SK-N-SH (cell line): Measurements from ENCODE around the gene ST8SIA6. TPM values are rescaled to one million over a fixed set of nuclear protein-coding genes. Genes with fewer than 3 reads are reported as not detected.

Source experiments
- CTCF ChIA-PET: fragments of 300-600, 350-600 bp; formaldehyde crosslinking; extraction: SDS; loops from one replicate; lab custom pipeline; 2021; lab: Yijun Ruan, JAX
- POLR2A ChIA-PET: fragments of 350-600 bp; sonication (Branson Sonifier 250); formaldehyde crosslinking; extraction: SDS; loops from one replicate; lab custom pipeline; 2020; ENCODE audit warnings: antibody characterized with exemption, inconsistent platforms; lab: Yijun Ruan, JAX
- DNase-seq: peaks from one replicate; pipeline ENCODE4 v3.0.0; 2012
- H2AFZ ChIP-seq: fragments of 200-600 bp; sonication (generic); 2 replicates; pipeline ENCODE4 v1.8.1; 2016; ENCODE audit warnings: antibody characterized with exemption, mild to moderate bottlenecking, low read depth
- H3F3A ChIP-seq: fragments of 200-600 bp; sonication (generic); replicated peaks from 2 replicates; pipeline ENCODE3; 2016; ENCODE audit warnings: antibody characterized with exemption, mild to moderate bottlenecking; ENCODE audit not compliant: insufficient read depth
- H3K27ac ChIP-seq, 2 experiments: fragments of 200-500 bp in 1 of 2; fragments of 200-600 bp in 1 of 2; sonication (Bioruptor generic) in 1 of 2; sonication (generic), shearing (Covaris generic) in 1 of 2; 2 replicates each; pipeline versions ENCODE4 v1.5.1 to v1.6.1; 2014 to 2016; ENCODE audit warnings: low read depth in 2 of 2, inconsistent platforms in 1 of 2, low read length in 1 of 2, mild to moderate bottlenecking in 1 of 2, mixed read lengths in 1 of 2
- H3K27me3 ChIP-seq: fragments of 200-600 bp; sonication (generic), shearing (Covaris generic); 2 replicates; pipeline ENCODE4 v1.6.1; 2016; ENCODE audit warnings: mixed run types; ENCODE audit not compliant: insufficient read depth
- H3K36me3 ChIP-seq, 2 experiments: fragments of 200-500 bp in 1 of 2; fragments of 200-600 bp in 1 of 2; sonication (Bioruptor generic) in 1 of 2; sonication (generic) in 1 of 2; replicated peaks in 1 of 2; 2 replicates each; pipeline versions ENCODE3 to v1.5.1; 2014 to 2016; ENCODE audit warnings: low read length in 1 of 2, mild to moderate bottlenecking in 1 of 2; ENCODE audit not compliant: insufficient read depth in 2 of 2, control insufficient read depth in 1 of 2
- H3K4me1 ChIP-seq, 2 experiments: fragments of 200-500 bp in 1 of 2; fragments of 200-600 bp in 1 of 2; sonication (Bioruptor generic) in 1 of 2; sonication (generic), shearing (Covaris generic) in 1 of 2; 2 replicates each; pipeline versions ENCODE4 v1.5.1 to v1.6.1; 2014 to 2016; ENCODE audit warnings: low read depth in 1 of 2, low read length in 1 of 2, mixed run types in 1 of 2; ENCODE audit not compliant: insufficient read depth in 2 of 2, control insufficient read depth in 1 of 2
- H3K4me2 ChIP-seq: fragments of 200-600 bp; sonication (generic), shearing (Covaris generic); 2 replicates; pipeline ENCODE4 v1.6.1; 2017; ENCODE audit warnings: mixed run types
- H3K4me3 ChIP-seq, 2 experiments: fragments of 200-500 bp in 1 of 2; fragments of 200-600 bp in 1 of 2; sonication (Bioruptor generic) in 1 of 2; sonication (generic), shearing (Covaris generic) in 1 of 2; 2 replicates each; pipeline versions ENCODE4 v1.5.1 to v1.8.1; 2014 to 2016; ENCODE audit warnings: low read depth in 2 of 2, inconsistent platforms in 1 of 2, low read length in 1 of 2, mild to moderate bottlenecking in 1 of 2, mixed read lengths in 1 of 2, moderate library complexity in 1 of 2
- H3K79me2 ChIP-seq: fragments of 200-600 bp; sonication (generic); 2 replicates; pipeline ENCODE4 v1.8.1; 2017; ENCODE audit warnings: mild to moderate bottlenecking; ENCODE audit not compliant: insufficient read depth
- H3K9ac ChIP-seq: fragments of 200-600 bp; sonication (generic); 2 replicates; pipeline ENCODE4 v1.6.1; 2017; ENCODE audit warnings: mixed run types
- H3K9me2 ChIP-seq: fragments of 200-600 bp; sonication (generic); 2 replicates; pipeline ENCODE4 v1.6.1; 2017; ENCODE audit warnings: mixed run types
- H3K9me3 ChIP-seq: fragments of 200-600 bp; sonication (generic); 2 replicates; pipeline ENCODE4 v1.6.1; 2017; ENCODE audit warnings: mixed run types, mild to moderate bottlenecking, moderate library complexity
- H4K20me1 ChIP-seq: fragments of 200-600 bp; sonication (generic); 2 replicates; pipeline ENCODE4 v1.6.1; 2017; ENCODE audit warnings: mild to moderate bottlenecking, mixed run types; ENCODE audit not compliant: insufficient read depth
- EP300 ChIP-seq, 2 experiments: IDR thresholded peaks; 2 replicates each; pipeline versions ENCODE4 v1.4.0 to v1.6.1; 2012; ENCODE audit warnings: borderline replicate concordance in 1 of 2, low read depth in 1 of 2, low read length in 1 of 2
- FOSL2 ChIP-seq: IDR thresholded peaks from 2 replicates; pipeline ENCODE4 v1.4.0; 2012; ENCODE audit warnings: low read depth, mild to moderate bottlenecking, moderate library complexity, borderline replicate concordance
- JUND ChIP-seq: IDR thresholded peaks from 2 replicates; pipeline ENCODE4 v1.4.0; 2012
- MXI1 ChIP-seq: IDR thresholded peaks from 2 replicates; pipeline ENCODE4 v1.6.1; 2012; ENCODE audit warnings: mild to moderate bottlenecking, low read depth, low read length, improper control_type of control experiment
- NFIC ChIP-seq: IDR thresholded peaks from 2 replicates; pipeline ENCODE4 v1.4.0; 2012; ENCODE audit warnings: borderline replicate concordance
- RXRA ChIP-seq: IDR thresholded peaks from 2 replicates; pipeline ENCODE4 v1.4.0; 2012; ENCODE audit warnings: low read depth, mild to moderate bottlenecking, borderline replicate concordance
- SIN3A ChIP-seq: IDR thresholded peaks from 2 replicates; pipeline ENCODE4 v1.6.1; 2012; ENCODE audit warnings: low read depth, mild to moderate bottlenecking, low read length, moderate library complexity, borderline replicate concordance
- TAF1 ChIP-seq: IDR thresholded peaks from 2 replicates; pipeline ENCODE4 v1.6.1; 2012; ENCODE audit warnings: low read depth, mild to moderate bottlenecking, low read length, moderate library complexity, borderline replicate concordance
- TCF12 ChIP-seq: IDR thresholded peaks from 2 replicates; pipeline ENCODE4 v1.4.0; 2012
- ZBTB33 ChIP-seq: IDR thresholded peaks from 2 replicates; pipeline ENCODE4 v1.4.0; 2012; ENCODE audit warnings: low read depth, borderline replicate concordance
- WGBS: methylation state at CpG from one replicate; pipeline ENCODE4 v1.1.6; 2017; ENCODE audit warnings: low lambda C conversion rate; 5-methylcytosine and 5-hydroxymethylcytosine counted together
- polyA plus RNA-seq, 3 experiments: library from polyadenylated mRNA; depleted of rRNA; stranded (reverse); fragments of >200 nt; gene quantifications; 2 replicates each; pipeline ENCODE4 v1.2.3, GENCODE V29; 2012
- TF ChIP-seq, protein P1 (sequence below): IDR thresholded peaks from 2 replicates; pipeline ENCODE4 v1.6.1; 2012; ENCODE audit warnings: mild to moderate bottlenecking, low read depth, low read length, moderate library complexity
- TF ChIP-seq, protein P2 (sequence below): IDR thresholded peaks from 2 replicates; pipeline ENCODE4; 2012

ST8SIA6 gene
- polyA plus RNA-seq, 1 of the 3 experiments (the other 2 are of a cell fraction): 0.03 TPM

- Histone ChIP-seq H2AFZ (no peak overlapping the region), H3K36me3 (no peaks in the 10 kb centered on the region), H3K4me2 (no peak overlapping the region), H3K79me2 (no peaks in the 10 kb centered on the region), H3K9me3 (peaks cover 6% of the 10 kb centered on the region; the same call in 1 of the 2 replicates), H3K9ac (no peak overlapping the region), H3K27me3 (no peaks in the 10 kb centered on the region), H3K4me3 (no peak overlapping the region), H3F3A (peaks cover 4% of the 10 kb centered on the region), H3K9me2 (no peaks in the 10 kb centered on the region), H4K20me1 (no peaks in the 10 kb centered on the region), H3K4me1 (no peaks in the 10 kb centered on the region), H3K27ac (no peak overlapping the region)
- POLR2A ChIA-PET: no interaction called here
- WGBS: 48% methylated on average over 13 of the region's 13 CpGs
- no peak for DNase-seq
- CTCF ChIA-PET: interaction anchor here (1.7 kb wide), 1 partner anchor 36 kb away, joined by 5 read pairs; no protein-coding TSS in a partner anchor
- TF ChIP-seq, protein P1, sequence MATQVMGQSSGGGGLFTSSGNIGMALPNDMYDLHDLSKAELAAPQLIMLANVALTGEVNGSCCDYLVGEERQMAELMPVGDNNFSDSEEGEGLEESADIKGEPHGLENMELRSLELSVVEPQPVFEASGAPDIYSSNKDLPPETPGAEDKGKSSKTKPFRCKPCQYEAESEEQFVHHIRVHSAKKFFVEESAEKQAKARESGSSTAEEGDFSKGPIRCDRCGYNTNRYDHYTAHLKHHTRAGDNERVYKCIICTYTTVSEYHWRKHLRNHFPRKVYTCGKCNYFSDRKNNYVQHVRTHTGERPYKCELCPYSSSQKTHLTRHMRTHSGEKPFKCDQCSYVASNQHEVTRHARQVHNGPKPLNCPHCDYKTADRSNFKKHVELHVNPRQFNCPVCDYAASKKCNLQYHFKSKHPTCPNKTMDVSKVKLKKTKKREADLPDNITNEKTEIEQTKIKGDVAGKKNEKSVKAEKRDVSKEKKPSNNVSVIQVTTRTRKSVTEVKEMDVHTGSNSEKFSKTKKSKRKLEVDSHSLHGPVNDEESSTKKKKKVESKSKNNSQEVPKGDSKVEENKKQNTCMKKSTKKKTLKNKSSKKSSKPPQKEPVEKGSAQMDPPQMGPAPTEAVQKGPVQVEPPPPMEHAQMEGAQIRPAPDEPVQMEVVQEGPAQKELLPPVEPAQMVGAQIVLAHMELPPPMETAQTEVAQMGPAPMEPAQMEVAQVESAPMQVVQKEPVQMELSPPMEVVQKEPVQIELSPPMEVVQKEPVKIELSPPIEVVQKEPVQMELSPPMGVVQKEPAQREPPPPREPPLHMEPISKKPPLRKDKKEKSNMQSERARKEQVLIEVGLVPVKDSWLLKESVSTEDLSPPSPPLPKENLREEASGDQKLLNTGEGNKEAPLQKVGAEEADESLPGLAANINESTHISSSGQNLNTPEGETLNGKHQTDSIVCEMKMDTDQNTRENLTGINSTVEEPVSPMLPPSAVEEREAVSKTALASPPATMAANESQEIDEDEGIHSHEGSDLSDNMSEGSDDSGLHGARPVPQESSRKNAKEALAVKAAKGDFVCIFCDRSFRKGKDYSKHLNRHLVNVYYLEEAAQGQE: no peak
These were observed 114.1 kb downstream of the ST8SIA6 start for GRCh38 chr10:17340144-17340829.

DNA sequence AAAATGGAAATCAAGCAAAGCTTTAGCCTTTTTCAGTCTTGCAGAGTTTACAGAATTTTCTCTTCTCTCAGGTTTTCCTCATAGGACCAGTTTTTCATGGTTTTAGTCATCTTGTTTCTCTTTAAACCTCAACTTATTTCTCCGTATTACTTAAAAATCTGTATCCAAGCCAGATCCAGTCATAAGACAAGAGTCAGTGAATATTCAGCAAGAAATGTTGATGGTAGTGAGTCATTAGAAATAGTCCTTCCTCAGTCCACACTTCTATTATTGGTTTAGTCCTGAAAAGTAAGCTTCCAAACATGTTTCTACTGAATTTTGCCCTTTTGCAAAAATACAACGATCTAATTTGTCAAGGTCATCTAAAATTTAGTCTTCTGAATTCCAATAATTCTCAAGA is 119.3 kb downstream of the ST8SIA6 start:
- CTCF ChIA-PET: no interaction called here
- no peak for DNase-seq
- H3K9ac ChIP-seq: no peak overlapping the region

More for the DNA sequence above, 119.3 kb downstream of the ST8SIA6 start:
- H3K4me1 ChIP-seq: no peaks in the 10 kb centered on the region
- no peaks in the 10 kb centered on the region for H4K20me1 ChIP-seq
- no peaks in the 10 kb centered on the region for H3K36me3 ChIP-seq
- H3K4me2 ChIP-seq: peak overlapping the region; percentile 25
- H3F3A ChIP-seq: peaks cover 12% of the 10 kb centered on the region
- peak overlapping the region; percentile 65 for H2AFZ ChIP-seq
- H3K27me3 ChIP-seq: no peaks in the 10 kb centered on the region
- 18% methylated on average over 2 of the region's 2 CpGs for WGBS
- H3K4me3 ChIP-seq: 0 out of 4 replicates have a peak overlapping the region, but pooled peaks of 1 of the 2 experiments have one; percentile 16
- H3K27ac ChIP-seq: peak overlapping the region in 1 of 2 experiments; percentile 54; a peak in 2 of 4 replicates
- H3K9me2 ChIP-seq: no peaks in the 10 kb centered on the region
- H3K9me3 ChIP-seq: no peaks in the 10 kb centered on the region
- no peaks in the 10 kb centered on the region for H3K79me2 ChIP-seq
- TF ChIP-seq TCF12: peak; percentile 28; the same call in 1 of the 2 replicates
- no peak for TF ChIP-seq TAF1
- TF ChIP-seq MXI1: no peak
- no peak for TF ChIP-seq RXRA
- TF ChIP-seq JUND: peak; percentile 58
- TF ChIP-seq NFIC: peak; percentile 43; the same call in 1 of the 2 replicates
- TF ChIP-seq ZBTB33: no peak
- peak in 1 of 2 experiments; percentile 18; a peak in 1 of 4 replicates for TF ChIP-seq EP300 (IDR thresholded peaks at IDR 0.05; ENCODE audit: borderline replicate concordance in 1 of 2, low read depth in 1 of 2, low read length in 1 of 2)
- TF ChIP-seq SIN3A: no peak
- TF ChIP-seq FOSL2: peak; percentile 82; the same call in 1 of the 2 replicates
- TF ChIP-seq, protein P2, sequence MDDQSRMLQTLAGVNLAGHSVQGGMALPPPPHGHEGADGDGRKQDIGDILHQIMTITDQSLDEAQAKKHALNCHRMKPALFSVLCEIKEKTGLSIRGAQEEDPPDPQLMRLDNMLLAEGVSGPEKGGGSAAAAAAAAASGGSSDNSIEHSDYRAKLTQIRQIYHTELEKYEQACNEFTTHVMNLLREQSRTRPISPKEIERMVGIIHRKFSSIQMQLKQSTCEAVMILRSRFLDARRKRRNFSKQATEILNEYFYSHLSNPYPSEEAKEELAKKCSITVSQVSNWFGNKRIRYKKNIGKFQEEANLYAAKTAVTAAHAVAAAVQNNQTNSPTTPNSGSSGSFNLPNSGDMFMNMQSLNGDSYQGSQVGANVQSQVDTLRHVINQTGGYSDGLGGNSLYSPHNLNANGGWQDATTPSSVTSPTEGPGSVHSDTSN: peak; percentile 20; the same call in 1 of the 2 replicates
- TF ChIP-seq, all 33 proteins: peak for 6
- POLR2A ChIA-PET: no interaction called here
